HuH-7 (cell line): ENCODE data around the gene ITGA2B.
"Not testable (repeated sequence)": the region's sequence is repeated elsewhere in the genome, so short reads cannot be mapped to it uniquely, and the experiment has no call there.

Source experiments
- DNase-seq: peaks from one replicate; pipeline ENCODE4 v3.0.0; 2011; ENCODE audit warnings: low spot score

Gene ITGA2B

DNA sequence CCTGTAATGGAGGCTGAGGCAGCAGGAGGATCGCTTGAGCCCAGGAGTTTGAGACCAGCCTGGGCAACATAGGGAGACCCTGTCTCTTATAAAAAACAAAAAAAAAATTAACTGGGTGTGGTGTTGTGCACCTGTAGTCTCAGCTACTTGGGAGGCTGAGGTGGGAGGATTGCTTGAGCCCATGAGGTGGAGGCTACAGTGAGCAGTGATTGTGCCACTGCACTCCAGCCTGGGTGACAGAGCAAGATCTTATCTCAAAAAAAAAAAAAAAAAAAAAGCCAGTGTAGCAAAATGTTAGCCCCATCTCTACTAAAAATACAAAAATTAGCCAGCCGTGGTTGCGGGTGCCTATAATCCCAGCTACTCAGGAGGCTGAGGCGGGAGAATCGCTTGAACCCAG is 59.2 kb downstream of the ITGA2B start:
- DNase-seq: not testable (repeated sequence)

DNA sequence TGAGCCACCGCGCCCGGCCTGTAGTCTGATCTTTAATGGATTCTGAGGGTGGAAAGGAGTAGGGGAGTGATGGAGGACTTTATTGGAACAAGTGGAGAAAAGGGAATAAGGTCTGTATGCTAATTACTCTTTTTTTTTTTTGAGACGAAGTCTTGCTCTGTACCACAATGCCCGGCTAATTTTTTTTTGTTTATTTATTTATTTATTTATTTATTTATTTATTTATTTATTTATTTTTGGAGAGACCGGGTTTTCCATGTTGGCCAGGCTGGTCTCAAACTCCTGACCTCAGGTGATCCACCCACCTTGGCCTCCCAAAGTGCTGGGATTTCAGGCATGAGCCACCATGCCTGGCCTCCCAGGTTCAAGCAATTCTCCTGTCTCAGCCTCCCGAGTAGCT is 59.9 kb downstream of the ITGA2B start:
- not testable (repeated sequence) for DNase-seq

DNA sequence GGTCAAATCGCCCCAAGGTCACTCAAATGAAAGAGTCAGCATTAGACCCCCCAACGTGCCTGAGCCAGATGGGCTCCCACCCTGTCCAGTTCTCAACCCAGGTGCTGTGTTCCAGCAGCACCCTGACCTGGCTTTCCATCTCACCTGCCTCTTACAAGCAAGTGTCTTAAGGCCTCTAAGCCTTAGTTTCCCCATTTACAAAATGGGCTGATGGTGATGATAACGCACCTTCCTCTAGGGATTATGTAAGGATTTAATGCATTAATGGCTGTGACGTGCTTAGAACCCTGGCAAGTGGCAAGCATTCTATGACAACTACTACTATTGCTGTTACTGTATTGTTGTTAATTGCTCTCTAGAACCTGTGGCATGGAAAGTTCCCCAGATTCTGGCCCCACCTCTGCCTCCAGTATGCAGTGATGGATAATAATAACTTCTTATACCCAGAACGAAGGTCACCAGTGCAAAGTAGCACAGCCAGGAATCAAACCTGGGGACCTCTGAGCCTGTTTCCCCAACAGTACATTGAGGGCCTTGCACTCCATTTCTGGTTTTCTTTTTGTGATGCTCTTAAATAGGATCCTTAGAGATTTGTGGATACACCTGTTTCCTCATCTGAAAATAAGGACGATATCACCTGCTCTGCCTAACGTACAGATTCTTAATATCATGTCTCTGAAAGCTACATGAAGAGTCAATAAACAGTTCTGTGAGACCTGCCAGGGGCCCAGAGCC is 61.6 kb downstream of the ITGA2B start:
- no peak for DNase-seq

DNA sequence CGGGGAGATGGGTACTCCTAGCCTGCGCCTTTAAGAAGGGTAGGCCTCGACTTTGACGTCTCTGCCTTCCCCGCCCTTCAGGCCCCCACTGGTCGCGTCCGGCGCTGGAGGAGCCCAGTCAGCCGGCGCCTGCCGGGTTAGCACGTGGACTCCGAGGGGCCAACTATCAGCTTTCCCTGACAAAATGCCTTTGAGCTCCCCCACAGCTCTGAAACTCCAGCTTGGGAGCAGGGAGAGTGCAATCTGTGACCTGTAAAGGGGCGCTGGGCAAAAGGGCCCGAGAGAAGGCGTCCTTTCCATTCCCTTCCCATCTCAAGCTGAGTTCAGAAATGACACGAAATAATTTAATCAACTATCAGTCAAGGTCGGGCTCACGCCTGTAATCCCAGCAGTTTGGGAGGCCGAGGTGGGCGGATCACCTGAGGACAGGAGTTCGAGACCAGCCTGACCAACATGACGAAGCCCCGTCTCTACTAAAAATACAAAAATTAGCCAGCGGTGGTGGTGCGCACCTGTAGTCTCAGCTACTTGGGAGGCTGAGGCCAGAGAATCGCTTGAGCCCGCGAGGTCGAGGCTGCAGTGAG is 62.5 kb downstream of the ITGA2B start:
- DNase-seq: peak; percentile 89

DNA sequence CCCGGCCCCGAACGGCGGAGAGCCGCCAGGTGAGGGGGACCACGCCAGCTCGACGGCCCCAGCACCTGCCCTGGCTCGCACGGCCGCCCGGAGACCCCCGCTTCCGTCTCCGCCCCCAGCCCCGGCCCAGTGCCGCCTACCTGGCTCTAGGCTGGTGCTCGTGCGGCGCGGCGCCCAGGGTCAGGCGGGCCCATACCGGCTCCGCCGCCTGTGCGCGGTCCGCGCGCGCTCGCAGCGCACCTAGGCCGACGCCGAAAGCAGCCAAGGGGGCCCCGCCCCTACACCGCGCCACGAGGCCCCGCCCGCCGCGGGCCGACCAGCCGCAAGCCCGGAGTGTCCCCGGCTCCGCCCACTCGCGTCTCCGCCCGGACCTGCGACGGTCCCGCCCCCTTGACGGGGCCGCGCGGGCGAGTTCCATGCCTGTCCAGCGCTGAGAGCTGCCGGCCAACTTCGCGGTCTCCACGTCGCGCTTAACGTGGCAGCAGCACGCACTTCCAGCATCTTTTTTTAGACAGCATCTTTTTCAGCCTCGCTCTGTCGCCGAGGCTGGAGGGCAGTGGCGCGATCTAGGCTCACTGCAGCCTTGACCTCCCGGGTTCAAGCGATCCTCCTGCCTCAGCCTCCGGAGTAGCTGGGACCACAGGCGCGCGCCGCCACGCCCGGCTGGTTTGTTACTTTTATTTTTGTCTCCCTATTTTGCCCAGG is 64.7 kb downstream of the ITGA2B start, which contains the start of gene SLC25A39:
Gene SLC25A39, minus strand, starts transcription at position 253 of the 705 bp plus-strand sequence. CDS start 1,261 bp downstream, outside the sequence.
- peak; percentile 88 for DNase-seq

DNA sequence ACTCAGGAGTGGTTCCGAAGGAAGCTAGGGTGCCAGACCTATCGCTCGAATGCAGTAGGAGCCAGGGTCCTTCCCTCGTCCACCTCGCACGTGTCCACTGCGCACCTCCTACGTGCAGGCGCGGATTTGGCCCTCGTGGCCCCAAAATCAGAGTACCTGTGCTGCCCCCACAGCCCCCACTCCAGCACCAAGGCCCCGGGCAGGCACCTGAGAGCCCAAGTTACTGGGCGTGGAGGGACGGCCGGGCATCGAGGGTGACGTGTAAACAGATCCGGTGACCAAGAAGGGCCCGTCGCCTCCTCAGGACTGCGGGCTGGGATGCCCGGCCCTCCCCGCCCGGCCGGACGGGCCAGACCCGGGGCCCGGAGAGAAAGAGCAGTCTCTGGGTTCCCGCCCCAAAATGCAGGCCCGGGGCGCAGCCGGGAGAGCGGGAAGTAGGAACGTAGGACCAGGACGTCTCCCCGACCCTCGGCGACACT is 65.3 kb downstream of the ITGA2B start:
- DNase-seq: no peak

- DNase-seq: no peak
Observed at GRCh38 chr17:44323359-44324091, 65.9 kb downstream of the ITGA2B start.

GRCh38 chr17:44322236-44322895 is 67.1 kb downstream of the ITGA2B start:
- DNase-seq: no peak
